ENCODE measurements around the gene IGLON5.

The IGLON5 gene

DNA sequence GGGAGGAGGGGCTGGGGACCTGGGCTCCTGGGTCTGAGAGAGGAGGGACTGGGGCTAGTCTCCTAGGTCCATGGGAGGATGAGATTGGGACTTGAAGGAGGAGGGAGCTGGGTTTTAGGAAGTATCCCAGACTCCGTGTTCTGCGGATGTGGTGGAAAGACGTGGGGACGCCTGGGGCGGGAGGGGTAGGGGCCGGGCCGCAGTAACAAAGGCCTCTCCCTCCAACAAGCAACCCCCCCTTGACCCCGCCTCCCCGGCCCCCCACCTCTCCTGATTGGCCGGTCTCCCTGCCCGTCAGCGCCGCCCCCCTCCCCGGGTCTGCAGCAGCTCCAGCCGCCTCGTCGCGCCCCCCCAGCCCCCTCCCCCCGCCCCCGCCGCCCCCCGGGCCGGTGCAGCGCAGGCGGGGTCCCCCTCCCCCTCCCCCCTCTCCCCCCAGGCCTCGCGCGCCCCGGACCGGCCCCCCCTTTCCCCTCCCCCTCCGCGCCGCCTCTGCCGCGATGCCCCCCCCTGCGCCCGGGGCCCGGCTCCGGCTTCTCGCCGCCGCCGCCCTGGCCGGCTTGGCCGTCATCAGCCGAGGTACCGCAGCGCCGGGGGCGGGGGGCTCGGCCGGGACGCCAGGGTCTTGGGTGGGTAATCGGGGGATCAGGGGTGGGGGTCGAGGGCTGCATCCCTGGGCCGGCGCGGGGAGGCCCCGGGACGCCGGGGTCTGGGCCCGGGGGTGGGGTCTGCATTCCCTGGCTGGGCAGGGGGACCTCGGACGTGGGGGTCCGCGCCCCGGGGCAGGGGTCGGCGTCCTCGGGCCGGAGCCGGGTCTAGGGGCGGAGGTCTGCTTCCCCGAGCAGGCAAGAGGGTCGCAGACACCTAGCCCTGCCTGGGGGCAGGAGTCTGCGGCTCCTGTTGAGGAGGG, at the start of gene IGLON5:
IGLON5 (plus strand) TSS at position 294 of the 907 bp plus-strand sequence; CDS start at position 498, 204 bp downstream.
- no peak within 1 kb of the TSS for H3K9ac ChIP-seq (ENCODE audit: low read depth in 1 of 2, low read length in 2 of 2)
- no peaks in the 10 kb centered on the region for H3K27me3 ChIP-seq (ENCODE audit: control insufficient read depth in 1 of 2, insufficient read depth in 2 of 2, low read length in 2 of 2)
- H3K4me3 ChIP-seq (ENCODE audit: low read depth in 1 of 2, low read length in 2 of 2) = no peak within 1 kb of the TSS

GRCh38 chr19:51263808-51264207, 47.6 kb upstream of the IGLON5 start:
- Histone ChIP-seq H3K4me1 (ENCODE audit: control insufficient read depth in 1 of 2, insufficient read depth in 2 of 2, low read length in 2 of 2) (no peaks in the 10 kb centered on the region), H3K27me3 (ENCODE audit: control insufficient read depth in 1 of 2, insufficient read depth in 2 of 2, low read length in 2 of 2) (no peaks in the 10 kb centered on the region), H3K36me3 (ENCODE audit: control insufficient read depth in 1 of 2, insufficient read depth in 2 of 2, low read length in 2 of 2) (no peaks in the 10 kb centered on the region), H3K4me3 (ENCODE audit: low read depth in 1 of 2, low read length in 2 of 2) (no peak overlapping the region), H3K9me3 (ENCODE audit: control insufficient read depth in 1 of 2, low read length in 2 of 2) (no peaks in the 10 kb centered on the region), H3K9ac (ENCODE audit: low read depth in 1 of 2, low read length in 2 of 2) (no peak overlapping the region), H3K27ac (ENCODE audit: low read depth, low read length) (no peak overlapping the region)

More for the DNA sequence above, at the start of gene IGLON5:
- H3K4me1 ChIP-seq (ENCODE audit: control insufficient read depth in 1 of 2, insufficient read depth in 2 of 2, low read length in 2 of 2) = no peaks in the 10 kb centered on the region
- H3K9me3 ChIP-seq (ENCODE audit: control insufficient read depth in 1 of 2, low read length in 2 of 2) = peaks cover 0 to 10% of the 10 kb centered on the region in 2 donors
- no peak within 1 kb of the TSS for H3K27ac ChIP-seq (ENCODE audit: low read depth, low read length)
- H3K36me3 ChIP-seq (ENCODE audit: control insufficient read depth in 1 of 2, insufficient read depth in 2 of 2, low read length in 2 of 2) = no peaks in the 10 kb centered on the region

DNA sequence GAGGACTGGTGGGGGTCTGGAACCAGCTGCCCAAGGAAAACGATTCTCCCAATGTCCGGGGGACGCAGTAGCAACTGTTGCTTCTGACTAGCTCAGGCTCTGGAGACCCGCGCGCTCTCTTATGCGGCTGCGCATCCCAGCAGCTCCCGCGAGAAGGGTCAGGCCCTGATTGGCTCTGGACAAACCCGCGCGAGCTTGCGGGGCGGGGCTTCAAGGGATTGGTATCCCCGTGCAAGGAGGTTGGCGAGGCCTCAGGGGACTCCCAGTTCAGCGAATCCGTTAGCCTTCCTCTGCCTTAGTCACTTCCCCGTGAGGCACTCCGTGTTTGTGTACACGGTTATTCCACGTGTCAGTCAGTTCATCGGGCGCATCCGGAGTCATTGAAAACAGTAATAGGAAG, 40.4 kb upstream of the IGLON5 start:
- H3K9me3 ChIP-seq (ENCODE audit: control insufficient read depth in 1 of 2, low read length in 2 of 2) = no peaks in the 10 kb centered on the region
- H3K36me3 ChIP-seq (ENCODE audit: control insufficient read depth in 1 of 2, insufficient read depth in 2 of 2, low read length in 2 of 2) = no peaks in the 10 kb centered on the region
- H3K27me3 ChIP-seq (ENCODE audit: control insufficient read depth in 1 of 2, insufficient read depth in 2 of 2, low read length in 2 of 2) = no peaks in the 10 kb centered on the region

GRCh38 chr19:51272183-51272810, 39.1 kb upstream of the IGLON5 start:
- H3K9me3 ChIP-seq (ENCODE audit: control insufficient read depth in 1 of 2, low read length in 2 of 2) = no peaks in the 10 kb centered on the region
- H3K9ac ChIP-seq (ENCODE audit: low read depth in 1 of 2, low read length in 2 of 2) = no peak overlapping the region
- no peak overlapping the region for H3K4me3 ChIP-seq (ENCODE audit: low read depth in 1 of 2, low read length in 2 of 2)
- H3K4me1 ChIP-seq (ENCODE audit: control insufficient read depth in 1 of 2, insufficient read depth in 2 of 2, low read length in 2 of 2) = no peaks in the 10 kb centered on the region
- no peak overlapping the region for H3K27ac ChIP-seq (ENCODE audit: low read depth, low read length)
- no peaks in the 10 kb centered on the region for H3K27me3 ChIP-seq (ENCODE audit: control insufficient read depth in 1 of 2, insufficient read depth in 2 of 2, low read length in 2 of 2)
- H3K36me3 ChIP-seq (ENCODE audit: control insufficient read depth in 1 of 2, insufficient read depth in 2 of 2, low read length in 2 of 2) = no peaks in the 10 kb centered on the region

More for the DNA sequence above, 40.4 kb upstream of the IGLON5 start:
- no peak overlapping the region for H3K27ac ChIP-seq (ENCODE audit: low read depth, low read length)
- H3K4me3 ChIP-seq (ENCODE audit: low read depth in 1 of 2, low read length in 2 of 2) = no peak overlapping the region
- H3K4me1 ChIP-seq (ENCODE audit: control insufficient read depth in 1 of 2, insufficient read depth in 2 of 2, low read length in 2 of 2) = no peaks in the 10 kb centered on the region
- no peak overlapping the region for H3K9ac ChIP-seq (ENCODE audit: low read depth in 1 of 2, low read length in 2 of 2)

- Histone ChIP-seq H3K9ac (ENCODE audit: low read depth in 1 of 2, low read length in 2 of 2) (no peak overlapping the region), H3K36me3 (ENCODE audit: control insufficient read depth in 1 of 2, insufficient read depth in 2 of 2, low read length in 2 of 2) (no peaks in the 10 kb centered on the region), H3K4me3 (ENCODE audit: low read depth in 1 of 2, low read length in 2 of 2) (no peak overlapping the region), H3K27me3 (ENCODE audit: control insufficient read depth in 1 of 2, insufficient read depth in 2 of 2, low read length in 2 of 2) (no peaks in the 10 kb centered on the region), H3K27ac (ENCODE audit: low read depth, low read length) (no peak overlapping the region), H3K4me1 (ENCODE audit: control insufficient read depth in 1 of 2, insufficient read depth in 2 of 2, low read length in 2 of 2) (no peaks in the 10 kb centered on the region), H3K9me3 (ENCODE audit: control insufficient read depth in 1 of 2, low read length in 2 of 2) (no peaks in the 10 kb centered on the region)
These were observed 37.2 kb upstream of the IGLON5 start for GRCh38 chr19:51274049-51274770.

DNA sequence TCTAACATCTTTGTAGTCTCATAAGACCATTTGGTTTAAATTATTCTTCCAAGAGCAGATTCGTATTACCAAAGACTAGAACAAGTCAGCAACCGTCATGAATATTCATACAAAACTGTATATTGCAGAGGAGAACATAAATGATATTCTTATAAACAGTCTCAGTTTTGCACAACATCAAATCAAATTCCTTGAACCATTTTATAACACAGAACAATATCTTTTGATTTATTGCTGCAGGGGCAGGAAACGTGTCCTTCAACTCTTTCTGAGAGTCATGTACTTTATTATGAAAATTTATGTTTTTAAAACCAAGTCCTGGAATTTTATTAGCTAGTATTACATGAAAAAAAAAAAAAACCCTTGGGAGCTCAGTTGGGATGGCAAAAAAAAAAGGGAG, 34.3 kb upstream of the IGLON5 start:
- Histone ChIP-seq H3K27ac (ENCODE audit: low read depth, low read length) (no peak overlapping the region), H3K36me3 (ENCODE audit: control insufficient read depth in 1 of 2, insufficient read depth in 2 of 2, low read length in 2 of 2) (no peaks in the 10 kb centered on the region), H3K4me1 (ENCODE audit: control insufficient read depth in 1 of 2, insufficient read depth in 2 of 2, low read length in 2 of 2) (no peaks in the 10 kb centered on the region), H3K9ac (ENCODE audit: low read depth in 1 of 2, low read length in 2 of 2) (no peak overlapping the region), H3K9me3 (ENCODE audit: control insufficient read depth in 1 of 2, low read length in 2 of 2) (no peaks in the 10 kb centered on the region), H3K4me3 (ENCODE audit: low read depth in 1 of 2, low read length in 2 of 2) (no peak overlapping the region), H3K27me3 (ENCODE audit: control insufficient read depth in 1 of 2, insufficient read depth in 2 of 2, low read length in 2 of 2) (no peaks in the 10 kb centered on the region)

DNA sequence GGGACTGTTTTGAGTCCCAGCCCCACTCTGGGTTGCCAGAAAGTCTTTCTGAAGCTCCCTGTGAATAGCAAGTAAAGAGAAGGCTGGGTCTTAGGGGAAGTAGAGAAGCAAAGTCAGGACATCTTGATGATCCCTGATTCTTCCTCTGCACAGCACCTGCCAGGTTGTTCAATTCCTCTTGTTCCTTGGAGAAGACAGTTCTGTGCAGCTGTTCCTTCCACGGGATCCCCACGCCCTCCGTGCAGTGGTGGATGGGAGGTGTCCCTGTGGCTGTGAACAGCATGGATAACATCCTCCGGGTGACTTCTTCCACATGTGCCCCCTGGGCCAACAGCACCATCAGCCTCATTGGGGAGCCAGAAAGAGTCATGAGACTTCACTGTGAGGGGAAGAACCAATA, 29.1 kb upstream of the IGLON5 start:
- Histone ChIP-seq H3K9me3 (ENCODE audit: control insufficient read depth in 1 of 2, low read length in 2 of 2) (no peaks in the 10 kb centered on the region), H3K9ac (ENCODE audit: low read depth in 1 of 2, low read length in 2 of 2) (no peak overlapping the region), H3K27me3 (ENCODE audit: control insufficient read depth in 1 of 2, insufficient read depth in 2 of 2, low read length in 2 of 2) (no peaks in the 10 kb centered on the region), H3K4me1 (ENCODE audit: control insufficient read depth in 1 of 2, insufficient read depth in 2 of 2, low read length in 2 of 2) (no peaks in the 10 kb centered on the region), H3K27ac (ENCODE audit: low read depth, low read length) (no peak overlapping the region), H3K36me3 (ENCODE audit: control insufficient read depth in 1 of 2, insufficient read depth in 2 of 2, low read length in 2 of 2) (no peaks in the 10 kb centered on the region), H3K4me3 (ENCODE audit: low read depth in 1 of 2, low read length in 2 of 2) (no peak overlapping the region)

GRCh38 chr19:51285682-51286081, 25.8 kb upstream of the IGLON5 start:
- Histone ChIP-seq H3K4me3 (ENCODE audit: low read depth in 1 of 2, low read length in 2 of 2) (no peak overlapping the region), H3K4me1 (ENCODE audit: control insufficient read depth in 1 of 2, insufficient read depth in 2 of 2, low read length in 2 of 2) (no peaks in the 10 kb centered on the region), H3K27ac (ENCODE audit: low read depth, low read length) (no peak overlapping the region), H3K36me3 (ENCODE audit: control insufficient read depth in 1 of 2, insufficient read depth in 2 of 2, low read length in 2 of 2) (no peaks in the 10 kb centered on the region), H3K9ac (ENCODE audit: low read depth in 1 of 2, low read length in 2 of 2) (no peak overlapping the region), H3K27me3 (ENCODE audit: control insufficient read depth in 1 of 2, insufficient read depth in 2 of 2, low read length in 2 of 2) (no peaks in the 10 kb centered on the region), H3K9me3 (ENCODE audit: control insufficient read depth in 1 of 2, low read length in 2 of 2) (no peaks in the 10 kb centered on the region)

DNA sequence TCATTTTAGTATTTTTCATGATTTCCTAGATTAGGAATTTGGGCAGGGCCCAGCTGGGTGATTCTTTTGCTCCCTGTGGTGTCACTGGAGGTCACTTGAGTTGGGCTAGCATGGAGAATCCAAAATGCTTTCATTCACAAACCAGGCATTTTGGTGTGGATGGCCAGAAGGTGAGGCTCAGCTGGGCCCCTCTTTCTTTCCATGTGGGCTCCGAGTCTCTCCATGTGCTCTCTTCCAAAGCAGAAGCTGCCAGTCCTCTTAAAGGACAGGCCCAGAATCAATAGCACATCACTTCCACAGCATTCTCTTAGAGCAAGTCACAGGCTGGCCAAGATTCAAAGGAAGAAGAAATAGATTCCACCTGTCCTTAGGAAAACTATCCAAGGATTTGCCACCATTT, 21.8 kb upstream of the IGLON5 start:
- Histone ChIP-seq H3K9ac (ENCODE audit: low read depth in 1 of 2, low read length in 2 of 2) (no peak overlapping the region), H3K27ac (ENCODE audit: low read depth, low read length) (no peak overlapping the region), H3K36me3 (ENCODE audit: control insufficient read depth in 1 of 2, insufficient read depth in 2 of 2, low read length in 2 of 2) (no peaks in the 10 kb centered on the region)

DNA sequence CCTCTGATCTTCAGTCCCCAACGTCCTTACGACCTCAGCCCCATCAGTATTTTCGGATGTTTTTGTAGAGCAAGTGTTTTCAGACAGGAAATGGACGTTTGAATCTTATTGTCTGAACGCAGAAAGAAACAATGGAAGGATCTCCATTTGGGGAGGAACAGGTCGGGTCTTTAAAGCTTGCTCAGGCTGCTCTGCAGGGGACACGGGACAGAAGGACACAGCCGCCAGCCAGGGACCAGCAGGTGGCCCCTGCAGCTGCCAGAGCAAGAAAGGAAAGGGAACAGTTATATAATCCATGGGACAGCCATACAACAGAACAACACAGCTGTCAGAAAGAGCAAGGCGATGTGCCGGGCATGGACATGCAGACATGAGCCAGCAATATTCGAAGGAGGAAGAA, 18.5 kb upstream of the IGLON5 start:
- Histone ChIP-seq H3K4me3 (ENCODE audit: low read depth in 1 of 2, low read length in 2 of 2) (no peak overlapping the region), H3K4me1 (ENCODE audit: control insufficient read depth in 1 of 2, insufficient read depth in 2 of 2, low read length in 2 of 2) (no peaks in the 10 kb centered on the region), H3K9ac (ENCODE audit: low read depth in 1 of 2, low read length in 2 of 2) (no peak overlapping the region), H3K36me3 (ENCODE audit: control insufficient read depth in 1 of 2, insufficient read depth in 2 of 2, low read length in 2 of 2) (no peaks in the 10 kb centered on the region), H3K9me3 (ENCODE audit: control insufficient read depth in 1 of 2, low read length in 2 of 2) (no peaks in the 10 kb centered on the region), H3K27ac (ENCODE audit: low read depth, low read length) (no peak overlapping the region), H3K27me3 (ENCODE audit: control insufficient read depth in 1 of 2, insufficient read depth in 2 of 2, low read length in 2 of 2) (peaks cover 0 to 5% of the 10 kb centered on the region in 2 donors)

More for the DNA sequence above, 21.8 kb upstream of the IGLON5 start:
- Histone ChIP-seq H3K27me3 (ENCODE audit: control insufficient read depth in 1 of 2, insufficient read depth in 2 of 2, low read length in 2 of 2) (no peaks in the 10 kb centered on the region), H3K9me3 (ENCODE audit: control insufficient read depth in 1 of 2, low read length in 2 of 2) (no peaks in the 10 kb centered on the region), H3K4me1 (ENCODE audit: control insufficient read depth in 1 of 2, insufficient read depth in 2 of 2, low read length in 2 of 2) (no peaks in the 10 kb centered on the region), H3K4me3 (ENCODE audit: low read depth in 1 of 2, low read length in 2 of 2) (no peak overlapping the region)

All from duodenal mucosa (tissue), 2 donors.